ENCODE results near the gene KIAA0513.

KIAA0513 gene

DNA sequence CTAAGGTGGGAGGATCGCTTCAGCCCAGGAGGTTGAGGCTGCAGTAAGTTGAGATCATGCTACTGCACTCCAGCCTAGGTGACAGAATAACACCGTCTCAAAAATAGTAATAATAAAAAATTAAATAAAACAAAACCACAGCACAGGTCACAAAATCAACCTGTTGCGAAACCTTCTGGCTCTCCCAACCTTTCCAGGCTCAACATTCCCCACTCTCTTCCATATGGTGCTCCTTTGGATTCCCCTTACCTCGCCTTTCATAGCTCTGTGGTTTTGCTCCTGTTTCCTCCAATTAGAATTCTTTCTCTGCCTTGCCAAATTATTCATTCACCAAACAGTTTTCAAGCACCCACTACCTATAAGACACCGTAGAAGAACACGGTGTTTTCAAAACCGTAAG lies 21.0 kb upstream of the KIAA0513 start:
- Histone ChIP-seq H4K20me1 (peaks cover 49 to 94% (median 70%) of the 10 kb centered on the region in 11 experiments; a peak in 20 of 22 replicates), H3K27me3 (no peaks in the 10 kb centered on the region), H3K4me3 (no peak overlapping the region), H3K27ac (no peak overlapping the region), H3K9ac (no peak overlapping the region), H3K9me3 (replicated peaks in 1 of 11) (no peaks in the 10 kb centered on the region), H3K4me2 (peak overlapping the region in 3 of 11 experiments; percentile 97 to 99 (median 98); a peak in 4 of 22 replicates), H3K4me1 (peaks cover 66 to 88% (median 82%) of the 10 kb centered on the region in 10 experiments), H3K36me3 (peaks cover 10 to 47% (median 24%) of the 10 kb centered on the region in 11 experiments; a peak in 18 of 22 replicates)
- TF ChIP-seq Cebpa-rat (IDR thresholded peaks at IDR 0.05) = peak in 2 of 11 experiments; percentile 52 to 62; a peak in 3 of 22 replicates

- Histone ChIP-seq H3K4me1 (peaks cover 64 to 87% (median 79%) of the 10 kb centered on the region in 10 experiments), H3K4me2 (peak overlapping the region in 10 of 11 experiments; percentile 2 to 99 (median 65); a peak in 15 of 22 replicates), H3K4me3 (no peak overlapping the region)
These were observed 19.9 kb upstream of the KIAA0513 start for GRCh38 chr16:85007496-85008214.

GRCh38 chr16:85008271-85008670 lies 19.3 kb upstream of the KIAA0513 start:
- Histone ChIP-seq H3K27ac (peak overlapping the region in 1 of 11 experiments; percentile 21; a peak in 2 of 22 replicates), H4K20me1 (peaks cover 43 to 78% (median 60%) of the 10 kb centered on the region in 11 experiments; a peak in 20 of 22 replicates), H3K9me3 (replicated peaks in 1 of 11) (no peaks in the 10 kb centered on the region), H3K36me3 (peaks cover 10 to 46% (median 24%) of the 10 kb centered on the region in 11 experiments; a peak in 18 of 22 replicates), H3K4me2 (peak overlapping the region in 10 of 11 experiments; percentile 2 to 99 (median 65); a peak in 16 of 22 replicates), H3K9ac (peak overlapping the region in 1 of 11 experiments; percentile 15; a peak in 1 of 22 replicates), H3K27me3 (no peaks in the 10 kb centered on the region), H3K4me3 (0 out of 20 replicates have a peak overlapping the region, but pooled peaks of 1 of the 10 experiments have one; percentile 6), H3K4me1 (peaks cover 58 to 81% (median 73%) of the 10 kb centered on the region in 10 experiments)
- TF ChIP-seq Cebpa-rat (IDR thresholded peaks at IDR 0.05) = no peak

More at GRCh38 chr16:85007496-85008214, 19.9 kb upstream of the KIAA0513 start:
- Histone ChIP-seq H4K20me1 (peaks cover 49 to 84% (median 65%) of the 10 kb centered on the region in 11 experiments; a peak in 20 of 22 replicates), H3K27me3 (no peaks in the 10 kb centered on the region), H3K9me3 (replicated peaks in 1 of 11) (no peaks in the 10 kb centered on the region), H3K9ac (no peak overlapping the region), H3K27ac (peak overlapping the region in 3 of 11 experiments; percentile 18 to 34 (median 30); a peak in 3 of 22 replicates), H3K36me3 (peaks cover 10 to 46% (median 24%) of the 10 kb centered on the region in 11 experiments; a peak in 18 of 22 replicates)
- TF ChIP-seq Cebpa-rat (IDR thresholded peaks at IDR 0.05) = no peak

DNA sequence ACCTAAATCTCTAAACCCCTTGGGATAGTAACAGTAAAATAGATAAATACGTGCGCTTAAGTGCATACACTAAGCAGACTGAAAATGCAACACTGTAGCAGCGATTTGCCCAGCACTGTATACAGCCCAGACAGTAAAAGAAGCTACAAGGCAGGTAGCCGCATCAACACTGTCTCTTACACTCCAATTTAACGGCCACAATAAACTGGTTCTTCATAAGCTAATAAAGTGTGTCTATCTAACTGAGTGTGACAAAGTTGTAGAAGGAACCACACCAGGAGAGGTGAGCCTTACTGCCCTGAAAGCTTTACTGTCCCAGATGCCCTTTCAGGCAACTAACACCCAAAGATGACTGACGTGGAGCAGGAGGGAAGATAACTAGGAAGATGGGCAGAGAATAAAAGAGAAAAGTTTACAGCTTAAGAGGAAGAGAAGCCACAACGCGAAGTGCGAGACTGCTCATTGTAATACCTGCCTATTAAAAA lies 17.1 kb upstream of the KIAA0513 start:
- Histone ChIP-seq H3K9ac (peak overlapping the region; percentile 82 to 92 (median 90)), H3K27ac (peak overlapping the region; percentile 84 to 96 (median 92))

DNA sequence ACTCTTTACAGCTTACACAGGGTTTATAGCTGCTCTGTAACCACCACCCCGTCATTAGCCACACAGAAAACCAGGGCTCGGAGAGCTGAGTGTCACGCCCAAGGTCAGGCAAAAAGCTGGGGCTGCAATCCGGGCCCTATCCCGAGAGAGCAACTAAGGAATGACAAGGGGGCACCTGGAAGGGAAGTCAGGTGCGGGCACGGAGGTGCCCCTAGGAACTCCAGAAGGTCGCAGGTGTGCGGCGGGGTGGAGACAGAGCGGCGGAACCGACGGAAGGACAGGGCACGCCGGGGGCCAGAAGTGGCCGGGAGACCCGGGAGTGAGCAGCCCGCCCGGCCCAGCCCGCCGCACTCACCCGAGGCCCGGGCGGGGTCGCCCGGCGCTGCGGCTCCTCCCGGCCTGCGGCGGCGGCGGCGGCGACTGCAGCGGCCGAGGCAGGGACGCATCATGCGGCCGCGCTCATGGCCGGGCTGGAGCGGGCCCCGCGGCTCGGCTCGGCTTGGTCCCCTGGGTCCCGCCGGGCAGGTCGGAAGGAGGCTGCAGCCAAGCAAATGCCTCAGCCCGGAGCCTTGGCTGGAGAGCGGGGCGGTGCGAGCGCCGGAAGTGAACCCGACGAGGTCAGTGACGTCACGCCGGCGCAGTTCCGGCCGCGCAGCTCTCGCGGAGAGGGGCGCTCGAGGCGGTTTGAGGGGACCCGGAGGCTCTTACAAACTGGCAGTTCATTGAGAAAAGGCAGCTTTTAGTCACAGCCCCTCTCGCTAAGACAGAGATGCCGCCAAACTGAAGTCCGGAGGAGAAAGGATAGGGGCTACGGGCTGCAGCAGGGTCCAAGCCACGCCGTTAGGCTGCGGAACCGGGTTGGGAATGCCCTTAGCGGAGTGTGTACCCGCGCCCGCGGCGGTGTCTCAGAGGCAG lies 16.4 kb upstream of the KIAA0513 start, which contains the start of gene ZDHHC7:
Gene ZDHHC7 (minus strand): TSS at position 605 of the 915 bp plus-strand sequence. CDS start 20,917 bp downstream, outside the sequence.
- peaks cover 39 to 71% (median 52%) of the 10 kb centered on the region in 10 experiments for H3K4me1 ChIP-seq
- H3K27me3 ChIP-seq = no peaks in the 10 kb centered on the region

More for the DNA sequence above, 17.1 kb upstream of the KIAA0513 start:
- H3K4me1 ChIP-seq = peaks cover 40 to 71% (median 53%) of the 10 kb centered on the region in 10 experiments
- peak overlapping the region; percentile 75 to 99 (median 91) for H3K4me2 ChIP-seq
- no peak for TF ChIP-seq Cebpa-rat (IDR thresholded peaks at IDR 0.05)
- no peaks in the 10 kb centered on the region for H3K9me3 ChIP-seq (replicated peaks in 1 of 11)
- no peaks in the 10 kb centered on the region for H3K27me3 ChIP-seq
- peak overlapping the region; percentile 88 to 99 (median 92) for H3K4me3 ChIP-seq
- peaks cover 6 to 36% (median 21%) of the 10 kb centered on the region in 11 experiments; a peak in 18 of 22 replicates for H3K36me3 ChIP-seq
- H4K20me1 ChIP-seq = peaks cover 28 to 56% (median 39%) of the 10 kb centered on the region in 11 experiments; a peak in 19 of 22 replicates

DNA sequence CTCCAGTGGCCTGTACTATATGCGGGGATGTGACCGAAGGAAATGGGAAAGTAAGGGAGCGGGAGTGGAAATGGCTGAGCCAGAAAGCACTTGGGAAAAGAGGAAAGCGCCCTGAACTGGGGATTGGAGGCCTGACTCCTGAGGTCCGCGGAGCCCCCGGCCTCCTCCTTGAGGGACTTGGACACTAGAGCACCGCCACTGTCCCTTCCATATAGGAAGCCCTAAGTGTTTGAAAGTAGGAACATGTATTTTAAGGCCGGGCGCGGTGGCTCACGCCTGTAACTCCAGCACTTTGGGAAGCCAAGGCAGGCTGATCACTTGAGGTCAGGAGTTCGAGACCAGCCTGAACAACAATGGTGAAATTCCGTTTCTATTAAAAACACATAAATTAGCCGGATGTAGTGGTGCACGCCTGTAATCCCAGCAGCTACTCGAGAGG lies 15.7 kb upstream of the KIAA0513 start:
- no peaks in the 10 kb centered on the region for H3K9me3 ChIP-seq (replicated peaks in 1 of 11)
- H3K9ac ChIP-seq = peak overlapping the region; percentile 82 to 92 (median 90)
- peaks cover 0 to 22% (median 12%) of the 10 kb centered on the region in 11 experiments; a peak in 11 of 22 replicates for H3K36me3 ChIP-seq
- H3K4me3 ChIP-seq = peak overlapping the region; percentile 88 to 99 (median 92)
- peaks cover 15 to 42% (median 25%) of the 10 kb centered on the region in 11 experiments; a peak in 17 of 22 replicates for H4K20me1 ChIP-seq
- peak overlapping the region; percentile 75 to 94 (median 90) for H3K4me2 ChIP-seq
- no peak for TF ChIP-seq Cebpa-rat (IDR thresholded peaks at IDR 0.05)
- no peaks in the 10 kb centered on the region for H3K27me3 ChIP-seq
- H3K27ac ChIP-seq = peak overlapping the region; percentile 84 to 96 (median 92)
- H3K4me1 ChIP-seq = peaks cover 46 to 71% (median 55%) of the 10 kb centered on the region in 10 experiments

More for the DNA sequence above, 16.4 kb upstream of the KIAA0513 start, which contains the start of gene ZDHHC7:
- Histone ChIP-seq H3K36me3 (peaks cover 4 to 29% (median 15%) of the 10 kb centered on the region in 11 experiments; a peak in 17 of 22 replicates), H4K20me1 (peaks cover 21 to 49% (median 32%) of the 10 kb centered on the region in 11 experiments; a peak in 18 of 22 replicates), H3K9me3 (replicated peaks in 1 of 11) (no peaks in the 10 kb centered on the region), H3K9ac (peak within 1 kb of the TSS; percentile 82 to 92 (median 90)), H3K4me3 (peak within 1 kb of the TSS; percentile 88 to 99 (median 92)), H3K4me2 (peak within 1 kb of the TSS; percentile 75 to 99 (median 91)), H3K27ac (peak within 1 kb of the TSS; percentile 84 to 96 (median 92))
- no peak for TF ChIP-seq Cebpa-rat (IDR thresholded peaks at IDR 0.05)

DNA sequence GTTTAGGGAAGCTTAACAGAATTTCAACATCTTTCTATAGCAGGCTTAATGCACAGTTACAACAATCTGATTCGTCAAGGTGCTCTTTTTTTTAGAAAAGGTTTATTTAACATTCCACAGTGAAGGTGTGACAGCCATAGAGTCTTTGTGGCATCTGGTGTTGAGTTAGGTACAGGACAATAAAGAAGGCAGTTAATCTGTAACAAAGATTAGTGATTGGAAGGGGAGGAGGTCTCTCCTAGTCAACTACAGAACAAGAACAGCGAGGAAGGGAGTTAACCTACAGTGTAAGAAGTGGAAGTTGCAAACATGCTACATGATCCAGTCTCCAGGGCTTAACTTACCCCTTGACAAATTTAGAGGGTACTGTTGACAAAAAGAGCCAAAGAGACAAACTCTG lies 13.3 kb upstream of the KIAA0513 start:
- H3K36me3 ChIP-seq = peaks cover 0 to 4% (median 0%) of the 10 kb centered on the region in 11 experiments; a peak in 2 of 22 replicates
- H3K27me3 ChIP-seq = no peaks in the 10 kb centered on the region
- no peak overlapping the region for H3K9ac ChIP-seq
- TF ChIP-seq Cebpa-rat (IDR thresholded peaks at IDR 0.05) = no peak
- peaks cover 0 to 18% (median 9%) of the 10 kb centered on the region in 11 experiments; a peak in 13 of 22 replicates for H4K20me1 ChIP-seq
- H3K4me3 ChIP-seq = no peak overlapping the region
- H3K4me1 ChIP-seq = peaks cover 36 to 69% (median 48%) of the 10 kb centered on the region in 10 experiments
- no peaks in the 10 kb centered on the region for H3K9me3 ChIP-seq (replicated peaks in 1 of 11)
- H3K27ac ChIP-seq = no peak overlapping the region
- H3K4me2 ChIP-seq = peak overlapping the region in 2 of 11 experiments; percentile 25 to 87; a peak in 3 of 22 replicates
